ENCODE data around the gene SAMD4B. TPM values are rescaled to one million over a fixed set of nuclear protein-coding genes. Genes with fewer than 3 reads are reported as not detected.

SAMD4B gene
- total and polyA plus RNA-seq, 10 of the 15 experiments (the other 5 are each of a cell fraction or from before 2014, with no cell fraction given) = 2.4 to 43.3 (median 23.9) TPM

DNA sequence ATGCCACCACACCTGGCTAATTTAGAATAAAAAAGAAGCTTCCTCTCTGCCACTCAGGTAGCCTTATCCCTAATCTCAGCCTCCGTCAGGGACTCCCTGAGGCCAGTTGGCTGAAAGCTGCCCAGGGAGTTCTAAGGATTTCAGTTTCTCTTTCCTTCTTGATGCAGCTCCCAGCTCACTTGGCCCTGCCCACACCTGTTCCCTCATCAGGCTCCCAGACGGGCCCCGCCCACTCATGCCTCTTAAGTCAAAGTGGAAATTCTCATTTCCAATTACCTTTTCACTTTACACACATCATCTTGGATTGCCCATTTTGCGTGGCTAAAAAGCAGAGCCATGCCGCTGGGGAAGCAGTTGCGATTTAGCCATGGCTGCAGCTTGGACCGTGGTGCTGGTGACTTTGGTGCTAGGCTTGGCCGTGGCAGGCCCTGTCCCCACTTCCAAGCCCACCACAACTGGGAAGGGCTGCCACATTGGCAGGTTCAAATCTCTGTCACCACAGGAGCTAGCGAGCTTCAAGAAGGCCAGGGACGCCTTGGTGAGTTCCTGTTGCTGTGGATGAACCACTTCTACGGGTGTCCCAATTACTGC, 46.1 kb upstream of the SAMD4B start, which contains the start of gene IFNL1:
IFNL1 (plus strand) TSS at position 353 of the 591 bp plus-strand sequence; CDS start at position 368, 15 bp downstream.
- BruUV-seq (replicated peaks) = no TSS peak
- H3K9ac ChIP-seq (ENCODE audit: control insufficient read depth, insufficient read depth, low read length) = no peak within 1 kb of the TSS
- intact Hi-C loops (cut with micrococcal nuclease; ENCODE audit: unreplicated experiment) (no loop called here), in situ Hi-C loops (cut with MboI) (no loop called here)
- 58% methylated on average over 11 of the region's 11 CpGs for WGBS (ENCODE audit: insufficient coverage, insufficient replicate concordance, low lambda C conversion rate, missing lambda C conversion rate)
- H3K4me3 ChIP-seq = no peak within 1 kb of the TSS
- ChIA-PET RAD21 (ENCODE audit: unreplicated experiment) (no interaction called here), POLR2A (no interaction called here), CTCF (interaction anchor here (1.1 kb wide), 1 partner anchor 286 kb away, joined by 3 read pairs; no protein-coding TSS in a partner anchor), SMC1A (ENCODE audit: uncharacterized antibody, unreplicated experiment) (no interaction called here)
- TF ChIP-seq GABPA (IDR thresholded peaks at IDR 0.05; ENCODE audit: low read depth) (no peak), MTA3 (IDR thresholded peaks at IDR 0.05; ENCODE audit: borderline replicate concordance, low read length) (no peak), GATAD2B (conservative IDR thresholded peaks at IDR 0.05; ENCODE audit: low read depth) (no peak), FOXM1 (IDR thresholded peaks at IDR 0.05; ENCODE audit: low read depth, low read length) (no peak), JUND (IDR thresholded peaks at IDR 0.05; ENCODE audit: low read depth, low read length) (no peak), HDAC6 (IDR thresholded peaks at IDR 0.05; ENCODE audit: unreplicated experiment) (no peak)
- TF ChIP-seq, protein P1, sequence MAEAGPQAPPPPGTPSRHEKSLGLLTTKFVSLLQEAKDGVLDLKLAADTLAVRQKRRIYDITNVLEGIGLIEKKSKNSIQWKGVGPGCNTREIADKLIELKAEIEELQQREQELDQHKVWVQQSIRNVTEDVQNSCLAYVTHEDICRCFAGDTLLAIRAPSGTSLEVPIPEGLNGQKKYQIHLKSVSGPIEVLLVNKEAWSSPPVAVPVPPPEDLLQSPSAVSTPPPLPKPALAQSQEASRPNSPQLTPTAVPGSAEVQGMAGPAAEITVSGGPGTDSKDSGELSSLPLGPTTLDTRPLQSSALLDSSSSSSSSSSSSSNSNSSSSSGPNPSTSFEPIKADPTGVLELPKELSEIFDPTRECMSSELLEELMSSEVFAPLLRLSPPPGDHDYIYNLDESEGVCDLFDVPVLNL (IDR thresholded peaks at IDR 0.05; ENCODE audit: low read depth, low read length) = no peak
- ATAC-seq = no peak
- no peak within 1 kb of the TSS for H3K4me2 ChIP-seq (ENCODE audit: control insufficient read depth, insufficient read depth)
- H3K36me3 ChIP-seq (ENCODE audit: control insufficient read depth in 2 of 2, insufficient read depth in 2 of 2, low read length in 1 of 2) = no peaks in the 10 kb centered on the region
- 0 out of 4 replicates have a peak, but pooled peaks cover 0 to 3% of the 10 kb centered on the region in 2 experiments for H3K27me3 ChIP-seq (replicated peaks in 1 of 2; ENCODE audit: control insufficient read depth in 2 of 2, insufficient read depth in 2 of 2, low read length in 1 of 2)
- H3K9me3 ChIP-seq (replicated peaks; ENCODE audit: control insufficient read depth, insufficient read depth, low read length) = no peaks in the 10 kb centered on the region
- H3K27ac ChIP-seq (ENCODE audit: control insufficient read depth, insufficient read depth) = no peak within 1 kb of the TSS
- FAIRE-seq = no peak
- no peaks in the 10 kb centered on the region for H3K79me2 ChIP-seq (ENCODE audit: control insufficient read depth, insufficient read depth, low read length)
- no peak within 1 kb of the TSS for H2AFZ ChIP-seq (ENCODE audit: control insufficient read depth, low read depth, low read length)
- H3K4me1 ChIP-seq (ENCODE audit: control insufficient read depth, insufficient read depth, low read length) = no peaks in the 10 kb centered on the region
- no peaks in the 10 kb centered on the region for H4K20me1 ChIP-seq (ENCODE audit: control insufficient read depth, insufficient read depth)
- no peak for DNase-seq (ENCODE audit: low read depth, low spot score)
